Measurements from ENCODE around the gene VRK1. TPM values are rescaled to one million over a fixed set of nuclear protein-coding genes. Genes with fewer than 3 reads are reported as not detected.

The VRK1 gene
- total and polyA plus RNA-seq, 2 donors (not counting 1 experiment from before 2014, with no cell fraction given) = 10.3 to 28.2 TPM

- Mint-ChIP-seq H3K9me3 (ENCODE audit: insufficient read depth) (no peaks in the 10 kb centered on the region), H3K4me1 (peaks cover 34% of the 10 kb centered on the region), H3K27ac (no peak overlapping the region), H3K27me3 (no peaks in the 10 kb centered on the region), H3K4me3 (no peak overlapping the region)
- intact Hi-C loops (cut with micrococcal nuclease) = no loop called here
- H3K27ac ChIP-seq (ENCODE audit: low read length in 2 of 2) = no peak overlapping the region
- H3K36me3 ChIP-seq (replicated peaks in 1 of 2; ENCODE audit: control extremely low read depth in 1 of 2, control insufficient read depth in 1 of 2, extremely low read depth in 1 of 2, insufficient read depth in 2 of 2, low read length in 1 of 2) = no peaks in the 10 kb centered on the region
- no peak overlapping the region for H3K9ac ChIP-seq (ENCODE audit: low read length)
- H3K27me3 ChIP-seq (replicated peaks in 1 of 4; ENCODE audit: control extremely low read depth in 1 of 4, control insufficient read depth in 3 of 4, insufficient read depth in 4 of 4, low read length in 3 of 4) = no peaks in the 10 kb centered on the region
- ATAC-seq (ENCODE audit: low read depth) (no peak), DNase-seq (no peak)
- WGBS (ENCODE audit: insufficient coverage) = 100% methylated on average over 1 of the region's 2 CpGs
- TF ChIP-seq CTCF (IDR thresholded peaks at IDR 0.05) (no peak), EZH2 (IDR thresholded peaks at IDR 0.05; ENCODE audit: borderline replicate concordance, insufficient read depth, low read depth, low read length, poor library complexity, severe bottlenecking) (no peak)
- no peaks in the 10 kb centered on the region for H3K9me3 ChIP-seq (ENCODE audit: control extremely low read depth in 1 of 3, control insufficient read depth in 2 of 3, insufficient read depth in 1 of 3, low read length in 2 of 3)
- CTCF ChIA-PET = interaction anchor here (1.1 kb wide), 1 partner anchor 42 kb away, joined by 3 read pairs; no protein-coding TSS in a partner anchor
- H3K79me2 ChIP-seq (ENCODE audit: control insufficient read depth, insufficient read depth, low read length) = peaks cover 93% of the 10 kb centered on the region
- peaks cover 6 to 10% of the 10 kb centered on the region in 2 donors for H3K4me1 ChIP-seq (ENCODE audit: control insufficient read depth in 2 of 2, insufficient read depth in 2 of 2, low read length in 2 of 2)
- no peak overlapping the region for H3K4me2 ChIP-seq (replicated peaks; ENCODE audit: low read depth, low read length, poor library complexity, severe bottlenecking)
- POLR2A ChIA-PET = no interaction called here
- no peak overlapping the region for H3K4me3 ChIP-seq (ENCODE audit: control extremely low read depth in 1 of 5, extremely low read depth in 1 of 5, insufficient read depth in 1 of 5, low read depth in 2 of 5, low read length in 4 of 5)
- no peak overlapping the region for H2AFZ ChIP-seq (ENCODE audit: insufficient read depth, low read depth, low read length, poor library complexity, severe bottlenecking)
- H4K20me1 ChIP-seq (ENCODE audit: control insufficient read depth, insufficient read depth, low read length, poor library complexity, severe bottlenecking) = peaks cover 20% of the 10 kb centered on the region
Observed at GRCh38 chr14:96811265-96811664, 14.1 kb downstream of the VRK1 start.

GRCh38 chr14:96811985-96812667 is 14.9 kb downstream of the VRK1 start:
- Histone ChIP-seq H3K4me2 (replicated peaks; ENCODE audit: low read depth, low read length, poor library complexity, severe bottlenecking) (peak overlapping the region; percentile 27), H3K4me1 (ENCODE audit: control insufficient read depth in 2 of 2, insufficient read depth in 2 of 2, low read length in 2 of 2) (peaks cover 6 to 10% of the 10 kb centered on the region in 2 donors), H3K9me3 (ENCODE audit: control extremely low read depth in 1 of 3, control insufficient read depth in 2 of 3, insufficient read depth in 1 of 3, low read length in 2 of 3) (no peaks in the 10 kb centered on the region), H2AFZ (ENCODE audit: insufficient read depth, low read depth, low read length, poor library complexity, severe bottlenecking) (no peak overlapping the region), H3K27me3 (replicated peaks in 1 of 4; ENCODE audit: control extremely low read depth in 1 of 4, control insufficient read depth in 3 of 4, insufficient read depth in 4 of 4, low read length in 3 of 4) (no peaks in the 10 kb centered on the region), H4K20me1 (ENCODE audit: control insufficient read depth, insufficient read depth, low read length, poor library complexity, severe bottlenecking) (peaks cover 20% of the 10 kb centered on the region), H3K4me3 (ENCODE audit: control extremely low read depth in 1 of 5, extremely low read depth in 1 of 5, insufficient read depth in 1 of 5, low read depth in 2 of 5, low read length in 4 of 5) (no peak overlapping the region), H3K79me2 (ENCODE audit: control insufficient read depth, insufficient read depth, low read length) (peaks cover 94% of the 10 kb centered on the region), H3K9ac (ENCODE audit: low read length) (no peak overlapping the region), H3K27ac (ENCODE audit: low read length in 2 of 2) (no peak overlapping the region), H3K36me3 (replicated peaks in 1 of 2; ENCODE audit: control extremely low read depth in 1 of 2, control insufficient read depth in 1 of 2, extremely low read depth in 1 of 2, insufficient read depth in 2 of 2, low read length in 1 of 2) (no peaks in the 10 kb centered on the region)
- H3K9me3 Mint-ChIP-seq (ENCODE audit: insufficient read depth) = no peaks in the 10 kb centered on the region
- no peaks in the 10 kb centered on the region for H3K27me3 Mint-ChIP-seq
- H3K27ac Mint-ChIP-seq = no peak overlapping the region
- POLR2A ChIA-PET = no interaction called here
- WGBS (ENCODE audit: insufficient coverage) = no CpG with 5 or more reads among the region's 3 CpGs
- peak overlapping the region; percentile 13 for H3K4me3 Mint-ChIP-seq
- H3K4me1 Mint-ChIP-seq = peaks cover 34% of the 10 kb centered on the region
- TF ChIP-seq EZH2 (IDR thresholded peaks at IDR 0.05; ENCODE audit: borderline replicate concordance, insufficient read depth, low read depth, low read length, poor library complexity, severe bottlenecking) (no peak), CTCF (IDR thresholded peaks at IDR 0.05) (no peak)
- CTCF ChIA-PET = no interaction called here
- ATAC-seq (ENCODE audit: low read depth) = no peak
- DNase-seq = peak; percentile 20
- intact Hi-C loops (cut with micrococcal nuclease) = no loop called here
